Erythroblast (primary cell): ENCODE data around the gene MBD2.

Source experiments
- GATA1 ChIP-seq: IDR thresholded peaks from 2 replicates; pipeline ENCODE4 v1.6.1; 2011; ENCODE audit warnings: low read depth, mild to moderate bottlenecking, control low read depth, low read length, moderate library complexity
- POLR2A ChIP-seq: IDR thresholded peaks from 2 replicates; pipeline ENCODE4 v1.6.1; 2011; ENCODE audit warnings: mild to moderate bottlenecking, low read length

DNA sequence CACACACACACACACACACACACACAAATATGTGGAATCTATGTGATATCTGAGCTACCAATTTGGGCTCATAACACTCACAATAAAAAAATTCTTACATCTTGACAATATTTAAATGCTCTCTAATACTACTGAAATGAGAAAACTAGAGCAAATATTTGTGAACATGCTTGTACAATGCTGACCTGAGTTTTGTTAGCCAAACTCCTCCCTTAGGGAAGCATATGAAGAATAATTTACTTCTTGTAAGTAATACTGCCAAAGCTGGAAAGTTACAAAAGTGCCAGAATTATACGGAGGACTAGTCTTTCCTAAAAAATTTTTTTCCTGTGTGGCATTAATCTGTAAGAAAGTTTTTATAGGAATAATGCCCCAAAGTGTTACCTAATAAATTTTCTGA, 18.5 kb downstream of the MBD2 start:
- no peak for TF ChIP-seq POLR2A
- no peak for TF ChIP-seq GATA1
